GM23338 (cell line): ENCODE measurements around the gene P2RY6.

ENCODE experiments used
- CREB1 ChIP-seq: fragments of 250-450 bp; sonication (Bioruptor Pico); IDR thresholded peaks from 2 replicates; pipeline ENCODE4 v1.5.0; 2020; ENCODE audit warnings: low read depth, mild to moderate bottlenecking, moderate library complexity
- CTCF ChIP-seq, 2 experiments: fragments of 200-600 bp in 1 of 2; sonication (generic) in 1 of 2; conservative IDR thresholded peaks; 2 replicates each; pipeline versions ENCODE4 v1.5.1 to v1.6.1; 2016 to 2017; ENCODE audit warnings: antibody characterized with exemption in 2 of 2, low read depth in 2 of 2, mild to moderate bottlenecking in 2 of 2, moderate library complexity in 1 of 2
- EZH2 ChIP-seq: fragments of 200-600 bp; sonication (generic); IDR thresholded peaks from one replicate; pipeline ENCODE4 v1.8.0; 2017; ENCODE audit warnings: antibody characterized with exemption, mild to moderate bottlenecking, low read depth; ENCODE audit not compliant: unreplicated experiment
- EZH2phosphoT487 ChIP-seq: fragments of 200-600 bp; sonication (generic); IDR thresholded peaks from one replicate; pipeline ENCODE4 v1.8.1; 2018; ENCODE audit warnings: antibody characterized with exemption; ENCODE audit not compliant: unreplicated experiment
- JUNB ChIP-seq: IDR thresholded peaks from one replicate; pipeline ENCODE4 v1.6.1; 2016; ENCODE audit warnings: antibody characterized with exemption; ENCODE audit not compliant: unreplicated experiment
- POLR2AphosphoS5 ChIP-seq: IDR thresholded peaks from 2 replicates; pipeline ENCODE4 v1.6.1; 2016; ENCODE audit warnings: antibody characterized with exemption, low read depth
- REST ChIP-seq: IDR thresholded peaks from one replicate; pipeline ENCODE4 v1.6.1; 2018; ENCODE audit warnings: antibody characterized with exemption; ENCODE audit not compliant: unreplicated experiment
- ZNF114 ChIP-seq: fragments of 250-450 bp; sonication (Bioruptor Pico); IDR thresholded peaks from 2 replicates; pipeline ENCODE4 v1.5.0; 2020; ENCODE audit warnings: mild to moderate bottlenecking, moderate library complexity
- TF ChIP-seq, protein P1 (sequence below): fragments of 250-450 bp; sonication (Bioruptor Pico); IDR thresholded peaks from 2 replicates; pipeline ENCODE4 v1.5.0; 2020; ENCODE audit warnings: mild to moderate bottlenecking, moderate library complexity
- TF ChIP-seq, protein P2 (sequence below): IDR thresholded peaks from 2 replicates; pipeline ENCODE4 v1.6.1; 2016; ENCODE audit warnings: antibody characterized with exemption

DNA sequence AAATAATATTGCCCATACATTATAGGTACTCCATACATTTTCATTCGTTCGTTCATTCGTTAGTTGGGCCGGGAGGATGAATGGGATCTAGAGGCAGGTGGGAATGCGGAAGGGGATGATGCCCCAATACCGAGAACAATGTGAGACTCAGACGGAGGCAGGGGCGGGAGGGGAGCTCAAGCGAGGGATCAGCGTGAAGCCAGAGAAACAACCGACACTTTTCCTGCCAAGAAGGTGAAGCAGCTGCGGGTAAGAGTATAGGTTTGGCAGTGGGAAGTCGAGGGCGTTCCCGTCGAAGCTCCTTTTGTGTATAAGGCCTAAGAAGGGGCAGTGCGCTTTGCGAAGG, 34.8 kb downstream of the P2RY6 start:
- TF ChIP-seq POLR2AphosphoS5: no peak
- no peak for TF ChIP-seq EZH2phosphoT487
- TF ChIP-seq CTCF (conservative IDR thresholded peaks at IDR 0.05; ENCODE audit: low read depth in 2 of 2): no peak
- TF ChIP-seq, protein P1, sequence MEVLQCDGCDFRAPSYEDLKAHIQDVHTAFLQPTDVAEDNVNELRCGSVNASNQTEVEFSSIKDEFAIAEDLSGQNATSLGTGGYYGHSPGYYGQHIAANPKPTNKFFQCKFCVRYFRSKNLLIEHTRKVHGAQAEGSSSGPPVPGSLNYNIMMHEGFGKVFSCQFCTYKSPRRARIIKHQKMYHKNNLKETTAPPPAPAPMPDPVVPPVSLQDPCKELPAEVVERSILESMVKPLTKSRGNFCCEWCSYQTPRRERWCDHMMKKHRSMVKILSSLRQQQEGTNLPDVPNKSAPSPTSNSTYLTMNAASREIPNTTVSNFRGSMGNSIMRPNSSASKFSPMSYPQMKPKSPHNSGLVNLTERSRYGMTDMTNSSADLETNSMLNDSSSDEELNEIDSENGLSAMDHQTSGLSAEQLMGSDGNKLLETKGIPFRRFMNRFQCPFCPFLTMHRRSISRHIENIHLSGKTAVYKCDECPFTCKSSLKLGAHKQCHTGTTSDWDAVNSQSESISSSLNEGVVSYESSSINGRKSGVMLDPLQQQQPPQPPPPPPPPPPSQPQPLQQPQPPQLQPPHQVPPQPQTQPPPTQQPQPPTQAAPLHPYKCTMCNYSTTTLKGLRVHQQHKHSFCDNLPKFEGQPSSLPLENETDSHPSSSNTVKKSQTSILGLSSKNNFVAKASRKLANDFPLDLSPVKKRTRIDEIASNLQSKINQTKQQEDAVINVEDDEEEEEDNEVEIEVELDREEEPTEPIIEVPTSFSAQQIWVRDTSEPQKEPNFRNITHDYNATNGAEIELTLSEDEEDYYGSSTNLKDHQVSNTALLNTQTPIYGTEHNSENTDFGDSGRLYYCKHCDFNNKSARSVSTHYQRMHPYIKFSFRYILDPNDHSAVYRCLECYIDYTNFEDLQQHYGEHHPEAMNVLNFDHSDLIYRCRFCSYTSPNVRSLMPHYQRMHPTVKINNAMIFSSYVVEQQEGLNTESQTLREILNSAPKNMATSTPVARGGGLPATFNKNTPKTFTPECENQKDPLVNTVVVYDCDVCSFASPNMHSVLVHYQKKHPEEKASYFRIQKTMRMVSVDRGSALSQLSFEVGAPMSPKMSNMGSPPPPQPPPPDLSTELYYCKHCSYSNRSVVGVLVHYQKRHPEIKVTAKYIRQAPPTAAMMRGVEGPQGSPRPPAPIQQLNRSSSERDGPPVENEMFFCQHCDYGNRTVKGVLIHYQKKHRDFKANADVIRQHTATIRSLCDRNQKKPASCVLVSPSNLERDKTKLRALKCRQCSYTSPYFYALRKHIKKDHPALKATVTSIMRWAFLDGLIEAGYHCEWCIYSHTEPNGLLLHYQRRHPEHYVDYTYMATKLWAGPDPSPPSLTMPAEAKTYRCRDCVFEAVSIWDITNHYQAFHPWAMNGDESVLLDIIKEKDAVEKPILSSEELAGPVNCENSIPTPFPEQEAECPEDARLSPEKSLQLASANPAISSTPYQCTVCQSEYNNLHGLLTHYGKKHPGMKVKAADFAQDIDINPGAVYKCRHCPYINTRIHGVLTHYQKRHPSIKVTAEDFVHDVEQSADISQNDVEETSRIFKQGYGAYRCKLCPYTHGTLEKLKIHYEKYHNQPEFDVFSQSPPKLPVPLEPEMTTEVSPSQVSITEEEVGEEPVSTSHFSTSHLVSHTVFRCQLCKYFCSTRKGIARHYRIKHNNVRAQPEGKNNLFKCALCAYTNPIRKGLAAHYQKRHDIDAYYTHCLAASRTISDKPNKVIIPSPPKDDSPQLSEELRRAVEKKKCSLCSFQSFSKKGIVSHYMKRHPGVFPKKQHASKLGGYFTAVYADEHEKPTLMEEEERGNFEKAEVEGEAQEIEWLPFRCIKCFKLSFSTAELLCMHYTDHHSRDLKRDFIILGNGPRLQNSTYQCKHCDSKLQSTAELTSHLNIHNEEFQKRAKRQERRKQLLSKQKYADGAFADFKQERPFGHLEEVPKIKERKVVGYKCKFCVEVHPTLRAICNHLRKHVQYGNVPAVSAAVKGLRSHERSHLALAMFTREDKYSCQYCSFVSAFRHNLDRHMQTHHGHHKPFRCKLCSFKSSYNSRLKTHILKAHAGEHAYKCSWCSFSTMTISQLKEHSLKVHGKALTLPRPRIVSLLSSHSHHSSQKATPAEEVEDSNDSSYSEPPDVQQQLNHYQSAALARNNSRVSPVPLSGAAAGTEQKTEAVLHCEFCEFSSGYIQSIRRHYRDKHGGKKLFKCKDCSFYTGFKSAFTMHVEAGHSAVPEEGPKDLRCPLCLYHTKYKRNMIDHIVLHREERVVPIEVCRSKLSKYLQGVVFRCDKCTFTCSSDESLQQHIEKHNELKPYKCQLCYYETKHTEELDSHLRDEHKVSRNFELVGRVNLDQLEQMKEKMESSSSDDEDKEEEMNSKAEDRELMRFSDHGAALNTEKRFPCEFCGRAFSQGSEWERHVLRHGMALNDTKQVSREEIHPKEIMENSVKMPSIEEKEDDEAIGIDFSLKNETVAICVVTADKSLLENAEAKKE: no peak
- TF ChIP-seq EZH2: no peak
- no peak for TF ChIP-seq REST
- no peak for TF ChIP-seq CREB1
- TF ChIP-seq ZNF114 (CRISPR knock-in tag): no peak
- no peak for TF ChIP-seq JUNB
- TF ChIP-seq, protein P2, sequence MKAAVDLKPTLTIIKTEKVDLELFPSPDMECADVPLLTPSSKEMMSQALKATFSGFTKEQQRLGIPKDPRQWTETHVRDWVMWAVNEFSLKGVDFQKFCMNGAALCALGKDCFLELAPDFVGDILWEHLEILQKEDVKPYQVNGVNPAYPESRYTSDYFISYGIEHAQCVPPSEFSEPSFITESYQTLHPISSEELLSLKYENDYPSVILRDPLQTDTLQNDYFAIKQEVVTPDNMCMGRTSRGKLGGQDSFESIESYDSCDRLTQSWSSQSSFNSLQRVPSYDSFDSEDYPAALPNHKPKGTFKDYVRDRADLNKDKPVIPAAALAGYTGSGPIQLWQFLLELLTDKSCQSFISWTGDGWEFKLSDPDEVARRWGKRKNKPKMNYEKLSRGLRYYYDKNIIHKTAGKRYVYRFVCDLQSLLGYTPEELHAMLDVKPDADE: no peak
